Uterus (tissue), 2 donors: ENCODE measurements around the gene TC2N.

Source experiments
- CTCF ChIP-seq, 4 experiments: fragments of 200-600 bp in 2 of 4; fragments of 450-650 bp in 2 of 4; sonication (generic) in 2 of 4; IDR thresholded peaks; one replicate each; pipeline ENCODE4 v1.5.1; 2016 to 2019; ENCODE audit warnings: antibody characterized with exemption in 4 of 4, mild to moderate bottlenecking in 2 of 4, moderate library complexity in 1 of 4
- POLR2A ChIP-seq, 2 donors: fragments of 450-650 bp; IDR thresholded peaks; one replicate each; pipeline ENCODE4 v1.6.1; 2016; ENCODE audit warnings: antibody characterized with exemption in 2 of 2, mild to moderate bottlenecking in 1 of 2, moderate library complexity in 1 of 2

DNA sequence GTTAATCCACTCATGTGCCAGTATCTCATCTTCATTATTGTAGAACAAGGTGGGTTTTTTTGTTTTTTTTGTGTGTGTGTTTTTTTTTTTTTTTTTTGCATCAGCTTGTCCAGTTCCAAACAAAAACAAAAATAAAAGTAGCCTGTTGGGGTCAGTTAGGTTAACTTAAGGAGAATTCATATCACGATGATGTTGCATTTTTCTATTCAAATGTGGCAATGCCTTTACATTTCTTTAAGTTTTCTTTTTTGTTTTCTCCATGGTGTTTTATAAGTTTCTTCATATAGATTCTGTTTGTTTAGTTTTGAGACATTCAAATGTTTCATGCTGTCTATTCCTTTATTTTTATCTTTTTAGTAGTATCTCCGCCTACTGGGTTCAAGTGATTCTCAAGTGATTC lies 119.3 kb downstream of the TC2N start:
- TF ChIP-seq CTCF (IDR thresholded peaks at IDR 0.05) (no peak), POLR2A (IDR thresholded peaks at IDR 0.05) (no peak)
